ENCODE measurements around the gene FAAP20. TPM values are rescaled to one million over a fixed set of nuclear protein-coding genes. Genes with fewer than 3 reads are reported as not detected.

Gene FAAP20, protein sequence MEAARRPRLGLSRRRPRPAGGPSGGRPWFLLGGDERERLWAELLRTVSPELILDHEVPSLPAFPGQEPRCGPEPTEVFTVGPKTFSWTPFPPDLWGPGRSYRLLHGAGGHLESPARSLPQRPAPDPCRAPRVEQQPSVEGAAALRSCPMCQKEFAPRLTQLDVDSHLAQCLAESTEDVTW
- total RNA-seq = 8.0 and 15.3 TPM in 2 replicates

DNA sequence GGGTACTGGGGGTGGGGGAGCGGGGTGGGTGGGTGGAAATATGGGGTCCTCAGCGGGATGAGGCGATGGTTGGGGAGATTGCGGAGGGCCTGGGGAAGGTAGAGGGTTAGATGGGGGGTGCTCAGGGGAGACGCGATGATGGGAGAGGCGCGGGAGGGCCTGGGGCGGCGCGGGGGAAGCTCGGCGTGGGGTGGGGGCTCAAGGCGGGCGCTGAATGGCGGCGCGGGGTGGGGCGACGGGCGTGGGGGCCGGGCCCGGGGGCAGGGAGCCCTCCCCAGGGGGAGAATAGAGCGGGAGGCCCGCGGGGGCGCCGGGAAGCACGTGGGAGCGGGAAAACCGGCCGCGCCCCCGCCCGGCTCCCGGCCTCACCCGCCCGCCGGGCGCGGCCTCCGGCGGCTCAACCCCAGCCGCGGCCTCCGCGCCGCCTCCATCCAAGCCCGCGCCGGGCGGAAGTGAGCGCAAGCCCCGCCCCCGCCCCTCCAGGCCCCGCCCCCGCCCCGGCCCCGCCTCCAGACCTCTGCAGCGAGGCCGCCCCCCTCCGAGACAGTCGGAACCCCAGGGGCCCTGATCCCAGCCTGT lies at the start of gene FAAP20:
FAAP20 (minus strand) TSS at position 454 of the 579 bp plus-strand sequence; CDS start at position 431, 23 bp downstream.

DNA sequence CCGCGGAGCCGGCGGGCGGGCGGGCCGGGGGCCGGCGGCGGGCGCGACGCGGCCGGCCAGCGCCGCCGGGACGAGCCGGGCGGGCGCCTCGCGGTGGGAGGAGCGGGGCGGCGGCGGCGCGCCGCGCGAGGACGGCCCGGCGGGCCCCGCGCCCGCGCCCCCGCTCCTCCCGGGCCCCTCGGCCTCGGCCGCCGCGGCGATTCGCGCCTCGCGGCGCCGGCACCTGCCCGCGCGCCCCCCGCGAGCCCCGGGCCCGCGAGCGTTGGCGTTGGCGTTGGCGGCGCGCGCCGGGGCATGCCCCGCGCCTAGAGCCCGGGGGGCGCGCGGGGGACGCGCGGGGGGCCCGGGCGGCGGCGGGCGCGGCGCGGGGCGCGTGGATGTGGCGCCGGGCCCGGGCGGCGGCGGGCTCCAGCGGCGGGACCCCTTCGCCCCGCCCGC lies 33.6 kb upstream of the FAAP20 start, which contains the start of gene SKI:
SKI (plus strand) TSS at position 163 of the 438 bp plus-strand sequence. CDS start 448 bp downstream, outside the sequence.

Other genes with a start within 250 kb of the FAAP20 start
- gene CFAP74, start 191.0 kb downstream of the FAAP20 start, total RNA-seq = not detected in 2 replicates
- gene GABRD, start 175.4 kb downstream of the FAAP20 start, total RNA-seq = not detected in 2 replicates
- gene PRKCZ, start 144.4 kb downstream of the FAAP20 start, total RNA-seq = 3.2 and 8.5 TPM in 2 replicates
- gene SKI, start 33.5 kb upstream of the FAAP20 start, total RNA-seq = 11.2 and 14.3 TPM in 2 replicates
- gene MORN1, start 196.8 kb upstream of the FAAP20 start, total RNA-seq = 9.9 and 12.1 TPM in 2 replicates
- 73.9 and 89.9 TPM in 2 replicates for gene RER1, start 197.1 kb upstream of the FAAP20 start, total RNA-seq
- gene PEX10, start 217.8 kb upstream of the FAAP20 start, total RNA-seq = 26.4 and 28.5 TPM in 2 replicates